ENCODE measurements around the gene PDE1A.
"Not testable (repeated sequence)": the region's sequence is repeated elsewhere in the genome, so short reads cannot be mapped to it uniquely, and the experiment has no call there.

Gene PDE1A

GRCh38 chr2:182404975-182405561 is 21.8 kb downstream of the PDE1A start:
- no peak for DNase-seq

GRCh38 chr2:182404092-182404491 is 22.7 kb downstream of the PDE1A start:
- no peak for DNase-seq

- DNase-seq = no peak
Measured at GRCh38 chr2:182393270-182393760, 33.5 kb downstream of the PDE1A start.

- no peak for DNase-seq
Measured at GRCh38 chr2:182391443-182391842, 35.4 kb downstream of the PDE1A start.

GRCh38 chr2:182386267-182386880 is 40.5 kb downstream of the PDE1A start:
- not testable (repeated sequence) for DNase-seq

GRCh38 chr2:182384860-182385259 is 42.0 kb downstream of the PDE1A start:
- DNase-seq = no peak

- DNase-seq = no peak
Measured at GRCh38 chr2:182381225-182381624, 45.6 kb downstream of the PDE1A start.

- no peak for DNase-seq
Measured at GRCh38 chr2:182379241-182379640, 47.6 kb downstream of the PDE1A start.

GRCh38 chr2:182378759-182379158 is 48.1 kb downstream of the PDE1A start:
- no peak for DNase-seq

- DNase-seq = no peak
Measured at GRCh38 chr2:182377467-182377866, 49.4 kb downstream of the PDE1A start.

- DNase-seq = no peak
Measured at GRCh38 chr2:182375862-182376261, 51.0 kb downstream of the PDE1A start.

- no peak for DNase-seq
Measured at GRCh38 chr2:182372661-182373060, 54.2 kb downstream of the PDE1A start.

GRCh38 chr2:182368996-182369395 is 57.8 kb downstream of the PDE1A start:
- no peak for DNase-seq

GRCh38 chr2:182368446-182368845 is 58.4 kb downstream of the PDE1A start:
- DNase-seq = no peak

- DNase-seq = no peak
Measured at GRCh38 chr2:182367401-182367800, 59.4 kb downstream of the PDE1A start.

GRCh38 chr2:182366628-182367027 is 60.2 kb downstream of the PDE1A start:
- DNase-seq = no peak

GRCh38 chr2:182365855-182366254 is 61.0 kb downstream of the PDE1A start:
- no peak for DNase-seq

GRCh38 chr2:182361477-182361876 is 65.4 kb downstream of the PDE1A start:
- no peak for DNase-seq

GRCh38 chr2:182360663-182361260 is 66.1 kb downstream of the PDE1A start:
- no peak for DNase-seq

- no peak for DNase-seq
Measured at GRCh38 chr2:182359990-182360662, 66.7 kb downstream of the PDE1A start.

GRCh38 chr2:182359027-182359989 is 67.5 kb downstream of the PDE1A start:
- no peak for DNase-seq

GRCh38 chr2:182358601-182359000 is 68.2 kb downstream of the PDE1A start:
- DNase-seq = no peak

GRCh38 chr2:182355815-182356214 is 71.0 kb downstream of the PDE1A start:
- DNase-seq = no peak

Data from left hindlimb (tissue), 1 donor.